GM21423 (cell line): ENCODE data around the gene ANKRD33B.
"Not testable (repeated sequence)": the region's sequence is repeated elsewhere in the genome, so short reads cannot be mapped to it uniquely, and the experiment has no call there.

Experiments
- ATAC-seq: cut with Tn5 transposase; IDR thresholded peaks from one replicate; pipeline ENCODE4 v1.9.1; 2021; ENCODE audit warnings: mild to moderate bottlenecking, moderate library complexity; ENCODE audit not compliant: unreplicated experiment

ANKRD33B gene

DNA sequence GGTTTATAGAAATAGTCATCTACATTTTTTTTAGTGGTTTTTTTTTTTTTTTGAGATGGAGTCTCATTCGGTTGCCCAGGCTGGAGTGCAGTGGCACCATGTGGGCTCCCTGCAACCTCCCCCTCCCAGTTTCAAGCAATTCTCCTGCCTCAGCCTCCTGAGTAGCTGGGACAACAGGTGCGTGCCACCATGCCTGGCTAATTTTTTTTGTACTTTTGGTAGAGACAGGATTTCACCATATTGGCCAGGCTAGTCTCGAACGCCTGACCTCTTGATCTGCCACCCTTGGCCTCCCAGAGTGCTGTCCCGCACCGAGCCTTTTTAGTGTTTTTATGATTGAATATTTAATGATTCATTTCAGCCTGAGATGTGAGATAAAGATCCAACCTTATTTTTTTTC, 27.3 kb downstream of the ANKRD33B start:
- no peak for ATAC-seq

DNA sequence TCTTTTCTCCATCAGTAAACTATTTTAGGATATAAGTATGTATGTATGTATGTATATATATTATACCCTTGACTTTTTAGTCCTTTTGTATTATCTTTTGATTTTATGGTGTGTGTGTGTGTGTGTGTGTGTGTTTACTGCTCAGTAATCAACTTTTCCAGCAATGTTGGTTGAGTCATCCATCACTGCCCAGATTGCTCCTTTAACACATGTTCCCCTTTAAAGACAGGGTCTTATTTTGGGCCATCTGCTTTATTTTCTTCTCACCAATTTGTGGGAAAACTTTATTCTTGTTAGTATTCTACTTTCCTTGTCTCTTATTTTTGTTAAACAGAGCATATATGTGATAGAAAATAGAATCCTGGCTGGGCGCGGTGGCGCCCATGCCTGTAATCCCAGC, 28.1 kb downstream of the ANKRD33B start:
- no peak for ATAC-seq

DNA sequence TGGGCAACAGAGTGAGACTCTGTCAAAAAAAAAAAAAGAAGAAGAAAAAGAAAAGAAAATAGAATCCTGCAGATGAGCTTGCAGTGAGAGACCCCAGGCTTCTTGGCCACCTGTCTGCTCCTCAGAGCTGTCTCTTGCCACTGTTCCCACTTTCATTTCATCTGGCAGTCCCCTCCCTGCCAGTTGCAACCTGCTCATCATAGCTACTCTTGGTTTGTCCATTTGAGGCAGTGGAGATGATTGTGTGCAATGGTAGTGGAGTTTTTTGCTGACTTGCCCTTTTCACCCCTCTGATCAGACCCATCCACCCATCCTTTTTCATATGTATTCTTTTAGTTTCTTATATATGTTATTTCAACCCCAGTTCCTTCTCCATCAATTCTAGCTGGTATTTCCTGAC, 28.7 kb downstream of the ANKRD33B start:
- peak; percentile 51 for ATAC-seq

DNA sequence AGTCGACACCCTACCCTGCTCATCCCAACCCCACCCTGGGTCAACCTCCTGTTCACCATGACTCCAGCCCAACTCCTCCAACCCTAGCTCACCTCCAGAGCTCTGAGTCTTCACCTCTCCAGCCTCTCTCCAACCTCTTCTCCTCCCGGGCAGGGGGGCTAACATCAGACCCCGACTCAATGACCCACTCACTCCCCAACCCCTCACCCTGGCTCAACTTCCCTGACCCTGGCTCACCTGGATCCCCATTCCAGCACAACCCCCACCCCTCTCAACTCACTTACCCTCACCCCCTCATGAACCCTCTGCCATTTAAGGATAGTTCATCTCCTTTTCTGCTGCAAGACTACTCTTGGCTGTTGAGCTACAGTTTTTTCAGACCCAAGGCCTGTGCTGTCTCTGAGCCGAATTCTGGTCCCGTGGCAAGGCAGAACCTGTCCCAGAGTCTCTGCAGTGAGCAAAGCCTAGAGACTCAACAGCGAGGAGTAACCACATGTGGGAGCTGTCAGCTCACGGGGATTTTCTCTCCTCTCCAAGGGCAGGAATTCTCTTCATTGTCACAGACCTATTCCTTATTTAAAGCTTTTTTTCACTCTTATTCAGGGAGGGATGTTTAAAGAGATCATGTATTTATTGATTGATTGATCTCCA, 29.8 kb downstream of the ANKRD33B start:
- ATAC-seq: no peak

DNA sequence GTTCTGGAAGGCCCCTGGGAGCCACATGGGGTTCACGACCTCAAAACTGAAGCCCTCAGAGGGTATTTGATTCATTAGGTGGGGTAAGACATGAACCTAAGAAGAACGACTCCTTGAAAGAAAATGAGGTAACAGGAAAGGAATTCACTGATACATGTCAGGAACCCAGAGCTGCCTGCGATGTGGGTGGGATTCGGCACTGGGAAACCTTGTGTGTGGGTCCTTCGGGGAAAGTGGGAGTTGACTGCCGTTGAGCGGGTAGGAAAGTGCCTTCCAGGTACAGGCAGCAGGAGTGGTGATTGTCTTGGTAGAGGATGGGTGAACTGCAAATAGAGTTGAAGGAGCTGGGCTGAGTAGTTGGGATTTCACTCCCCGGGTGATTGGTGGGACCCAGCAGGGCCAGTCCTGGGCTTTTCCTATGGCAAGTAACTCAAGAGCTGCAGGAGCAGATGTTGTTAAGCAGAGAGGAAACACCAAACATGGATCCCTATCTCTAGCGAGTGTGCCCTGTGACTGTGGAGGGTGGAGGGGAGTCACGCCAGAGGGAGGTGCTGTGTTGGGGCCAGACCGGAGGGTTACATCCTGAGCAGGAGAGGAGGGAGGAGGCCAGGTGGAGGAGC, 30.8 kb downstream of the ANKRD33B start:
- ATAC-seq: no peak

DNA sequence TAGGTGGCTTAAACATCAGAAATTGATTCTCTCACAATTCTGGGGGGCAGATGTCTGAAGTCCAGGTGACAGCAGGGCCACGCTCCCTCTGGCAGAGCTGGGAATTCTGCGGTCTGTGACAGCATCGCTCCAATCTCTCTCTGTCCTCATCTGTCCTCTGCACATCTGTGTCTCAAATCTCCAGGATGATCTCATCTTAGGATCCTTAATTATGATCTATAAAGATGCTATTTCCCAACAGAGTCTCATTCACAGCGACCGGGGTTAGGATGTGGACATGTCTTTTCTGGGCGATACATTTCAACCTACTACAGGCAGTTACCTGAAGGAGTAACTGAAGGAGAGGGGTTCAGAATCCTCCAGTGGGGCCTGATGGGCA, 31.4 kb downstream of the ANKRD33B start:
- peak; percentile 1 for ATAC-seq

DNA sequence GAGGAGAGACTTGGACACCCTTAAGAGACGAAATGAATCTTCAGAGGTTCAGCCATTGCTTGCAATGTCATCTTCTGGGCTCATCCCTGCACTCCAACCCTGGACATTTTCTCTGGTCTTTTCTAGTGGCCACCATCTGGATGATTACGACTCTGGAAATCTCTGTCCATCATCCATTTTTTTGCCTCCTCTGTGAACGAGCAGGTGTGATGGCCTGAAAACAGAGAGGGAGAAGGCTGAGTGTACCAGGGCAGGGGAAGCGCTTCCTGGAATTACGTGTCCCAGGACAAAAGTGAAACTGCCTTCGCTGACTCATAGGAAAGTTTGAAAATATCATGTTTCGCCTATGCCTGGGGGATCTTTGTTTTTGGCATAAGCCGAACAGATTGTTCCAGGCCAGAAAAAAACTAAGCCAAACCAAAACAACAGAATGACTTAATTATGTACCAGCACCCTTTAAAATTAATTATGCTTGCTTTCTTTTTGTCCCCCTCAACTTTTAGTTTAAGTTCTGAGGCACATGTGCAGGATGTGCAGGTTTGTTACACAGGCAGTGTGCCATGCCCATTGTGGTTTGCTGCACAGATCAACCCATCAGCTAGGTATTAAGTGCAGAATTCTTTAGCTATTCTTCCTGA, 31.9 kb downstream of the ANKRD33B start:
- peak; percentile 38 for ATAC-seq

DNA sequence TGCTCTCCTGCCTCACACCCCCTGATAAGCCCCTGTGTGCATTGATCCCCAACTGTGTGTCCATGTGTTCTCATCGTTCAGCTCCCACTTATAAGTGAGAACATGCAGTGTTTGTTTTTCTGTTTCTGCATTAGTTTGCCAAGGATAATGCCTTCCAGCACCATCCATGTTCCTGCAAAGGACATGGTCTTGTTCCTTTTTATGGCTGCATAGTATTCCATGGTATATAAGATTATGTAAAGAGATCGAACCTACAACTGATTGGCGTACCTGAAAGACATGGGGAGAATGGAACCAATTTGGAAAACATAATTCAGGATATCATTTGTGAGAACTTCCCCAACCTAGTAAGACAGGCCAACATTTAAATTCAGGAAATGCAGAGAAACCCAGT, 32.4 kb downstream of the ANKRD33B start:
- ATAC-seq: no peak

DNA sequence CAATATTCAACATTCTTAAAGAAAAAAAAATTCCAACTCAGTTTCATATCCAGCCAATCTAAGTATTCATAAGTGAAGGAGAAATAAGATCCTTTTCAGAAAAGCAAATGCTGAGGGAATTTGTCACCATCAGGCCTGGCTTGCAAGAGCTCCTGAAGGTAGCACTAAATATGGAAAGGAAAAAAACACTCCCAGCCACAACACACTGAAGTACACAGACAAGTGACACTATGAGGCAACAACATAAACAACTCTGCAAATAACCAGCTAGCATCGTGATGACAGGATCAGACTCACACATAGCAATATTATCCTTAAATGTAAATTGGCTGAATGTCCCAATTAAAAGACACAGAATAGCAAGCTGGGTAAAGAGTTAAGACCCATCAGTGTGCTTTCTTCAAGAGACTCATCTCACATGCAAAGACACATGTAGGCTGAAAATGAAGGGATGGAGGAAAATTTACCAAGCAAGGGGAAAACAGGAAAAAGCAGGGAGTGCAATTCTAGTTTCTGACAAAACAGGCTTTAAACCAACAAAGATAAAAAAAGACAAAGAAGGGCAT, 33.1 kb downstream of the ANKRD33B start:
- no peak for ATAC-seq

DNA sequence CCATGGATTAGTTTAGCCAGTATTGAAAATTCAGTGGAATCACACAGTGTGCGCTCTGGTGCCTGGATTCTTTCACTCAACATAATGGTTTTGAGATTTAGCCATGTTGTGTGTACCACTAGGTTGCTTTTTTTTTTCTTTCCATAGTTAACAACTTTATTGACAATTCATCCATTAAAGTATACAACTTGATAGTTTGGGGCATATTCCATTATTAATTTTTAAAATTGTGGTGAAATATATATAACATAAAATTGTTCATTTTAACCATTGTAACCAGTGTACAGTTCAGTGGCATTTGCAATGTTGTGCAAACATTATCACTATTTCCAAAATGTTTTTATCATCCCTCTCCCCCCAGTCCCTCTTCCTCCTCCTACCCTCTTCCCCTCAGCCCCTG, 35.2 kb downstream of the ANKRD33B start:
- no peak for ATAC-seq

DNA sequence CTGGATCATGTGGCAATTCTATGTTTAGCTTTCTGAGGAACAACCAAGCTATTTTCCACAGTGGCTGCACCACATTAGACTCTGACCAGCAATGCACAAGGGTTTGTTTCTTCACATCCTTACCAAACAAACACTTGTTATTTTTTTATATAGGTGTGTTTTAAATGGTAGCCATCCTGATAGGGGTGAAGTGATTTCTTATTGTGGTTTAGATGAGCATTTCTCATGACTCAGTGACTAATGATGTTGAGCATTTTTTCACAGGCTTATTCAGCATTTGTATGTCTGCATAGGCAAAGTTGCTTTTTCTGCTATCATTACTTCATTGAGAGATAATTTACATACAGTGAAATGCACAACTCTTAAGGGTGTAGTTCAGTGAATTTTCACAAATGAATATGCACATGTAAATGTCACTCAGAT, 36.0 kb downstream of the ANKRD33B start:
- no peak for ATAC-seq

DNA sequence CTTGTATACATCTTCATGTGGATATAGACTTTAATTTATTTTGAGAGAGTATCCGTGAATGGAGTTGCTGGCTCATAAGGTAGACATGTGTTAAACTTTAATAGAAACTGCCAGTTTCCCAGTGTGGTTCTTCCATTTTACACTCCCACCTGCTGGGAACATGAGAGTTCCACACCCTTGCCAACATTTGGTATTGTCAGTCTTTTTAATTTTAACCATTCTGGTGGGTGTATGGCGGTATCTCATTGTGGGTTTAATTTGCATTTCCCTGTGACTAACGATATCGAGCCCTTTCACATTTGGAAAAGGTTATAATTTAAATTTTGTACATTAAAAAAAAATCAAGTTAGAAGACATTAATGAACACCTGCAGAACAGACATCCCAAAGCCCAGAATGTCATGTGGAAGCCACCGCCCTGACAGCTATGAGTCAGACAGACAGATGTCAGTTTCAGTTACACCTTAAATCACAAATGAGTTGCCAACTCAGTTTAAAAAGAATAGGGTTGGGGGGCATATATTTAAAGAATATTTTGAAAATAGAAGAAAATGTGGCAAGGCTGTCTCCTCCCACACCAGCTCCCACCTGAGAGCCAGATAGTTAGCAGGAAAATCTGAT, 36.9 kb downstream of the ANKRD33B start:
- ATAC-seq: peak; percentile 70

DNA sequence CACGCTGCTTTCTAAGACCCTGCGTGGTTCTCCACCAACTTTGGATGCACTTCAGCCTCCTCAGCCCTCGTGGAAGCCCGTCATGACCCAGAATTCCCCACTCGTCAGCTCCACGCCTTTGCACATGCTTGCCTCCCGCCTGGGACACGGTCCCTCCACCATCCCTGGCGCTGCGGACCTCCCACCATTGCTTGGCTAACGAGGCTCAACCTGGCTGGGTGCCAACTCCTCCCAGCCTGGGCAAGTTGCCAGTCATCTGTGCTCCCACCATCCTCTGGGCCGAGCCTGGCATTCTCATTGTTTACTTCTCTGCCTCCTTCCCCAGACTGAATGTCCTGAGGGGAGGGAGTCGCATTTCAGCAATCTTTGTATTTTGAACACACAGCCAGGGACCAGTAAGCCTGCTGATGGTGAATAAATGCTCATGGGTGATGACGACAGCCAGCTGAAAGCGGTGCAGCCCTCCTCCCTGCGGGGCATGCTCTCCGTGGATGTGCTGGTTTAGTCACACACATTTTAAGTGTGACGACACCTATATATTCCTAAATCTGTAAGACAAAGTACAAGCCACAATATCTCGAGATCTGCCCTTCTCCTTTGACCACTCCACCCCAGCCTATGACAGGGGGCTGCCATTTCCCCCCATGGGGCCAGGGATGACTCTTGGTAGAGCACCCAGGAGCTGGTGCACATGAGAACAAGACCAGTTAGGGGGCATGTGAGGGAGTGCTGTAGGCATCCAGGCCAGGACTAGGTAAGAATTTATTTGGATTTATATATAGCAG, 37.6 kb downstream of the ANKRD33B start:
- ATAC-seq: peak; percentile 39

DNA sequence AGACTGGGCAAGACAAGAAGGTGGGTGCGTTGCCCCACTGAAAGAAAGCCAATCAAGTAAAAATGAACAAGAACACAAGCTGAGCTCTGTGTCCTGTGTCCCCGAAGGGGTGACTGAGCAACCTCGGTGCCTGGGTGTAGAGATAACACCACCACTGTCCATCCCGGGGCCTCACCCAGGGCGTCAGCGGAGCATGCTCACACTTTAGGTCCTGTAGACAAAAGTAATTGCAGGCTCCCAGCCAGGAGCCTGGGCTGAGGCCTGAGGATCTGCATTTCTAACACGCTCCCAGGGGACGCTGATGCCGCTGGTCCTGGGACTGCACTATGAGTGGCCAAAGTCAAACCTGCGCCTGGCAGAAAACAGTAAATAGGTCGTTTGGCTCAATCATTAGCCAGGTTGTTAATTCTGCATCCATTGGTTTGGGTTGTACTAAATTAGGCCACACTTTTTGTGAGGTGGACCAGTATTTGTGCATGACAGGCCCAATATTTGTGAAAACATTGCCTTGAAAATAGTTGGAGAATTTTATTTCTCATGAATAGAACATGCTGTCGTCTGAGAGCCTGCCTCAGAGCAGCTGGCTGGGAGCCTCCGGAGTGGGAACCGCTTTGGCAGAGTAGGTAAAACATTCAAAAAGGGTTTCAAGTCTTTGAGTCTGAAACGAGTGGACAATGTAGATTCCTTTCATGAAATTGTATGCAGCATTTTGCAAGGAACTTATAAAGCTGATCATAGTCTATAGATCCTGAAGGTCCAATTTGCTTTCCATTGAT, 38.3 kb downstream of the ANKRD33B start:
- ATAC-seq: no peak

DNA sequence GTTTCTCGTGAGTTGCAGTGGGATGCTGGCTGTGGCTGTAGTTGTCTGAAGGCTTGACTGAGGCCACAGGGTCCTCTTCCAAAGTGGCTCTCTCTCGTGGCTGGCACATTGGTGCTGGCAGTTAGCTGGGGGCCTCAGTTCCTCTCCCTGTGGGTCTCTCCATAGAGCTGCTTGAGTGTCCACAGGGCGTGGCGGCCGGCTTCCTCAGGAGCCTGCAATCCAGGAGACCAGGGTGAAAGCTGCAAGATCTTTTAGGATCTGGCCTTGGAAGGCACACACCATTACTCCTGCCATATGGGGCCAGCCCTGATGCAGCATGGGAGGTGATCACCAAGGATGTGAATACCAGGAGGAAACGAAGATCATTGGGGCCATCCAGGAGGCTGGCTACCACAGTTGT, 41.1 kb downstream of the ANKRD33B start:
- ATAC-seq: no peak

DNA sequence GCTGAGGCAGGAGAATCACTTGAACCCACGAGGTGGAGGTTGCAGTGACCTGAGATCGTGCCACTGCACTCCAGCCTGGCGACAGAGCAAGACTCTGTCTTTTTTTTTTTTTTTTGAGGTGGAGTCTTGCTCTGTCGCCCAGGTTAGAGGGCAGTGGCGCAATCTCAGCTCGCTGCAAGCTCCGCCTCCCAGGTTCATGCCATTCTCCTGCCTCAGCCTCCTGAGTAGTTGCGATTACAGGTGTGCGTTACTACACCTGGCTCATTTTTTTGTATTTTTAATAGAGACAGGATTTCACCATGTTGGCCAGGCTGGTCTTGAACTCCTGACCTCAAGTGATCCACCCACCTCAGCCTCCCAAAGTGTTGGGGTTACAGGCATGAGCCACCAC, 42.8 kb downstream of the ANKRD33B start:
- ATAC-seq: not testable (repeated sequence)

DNA sequence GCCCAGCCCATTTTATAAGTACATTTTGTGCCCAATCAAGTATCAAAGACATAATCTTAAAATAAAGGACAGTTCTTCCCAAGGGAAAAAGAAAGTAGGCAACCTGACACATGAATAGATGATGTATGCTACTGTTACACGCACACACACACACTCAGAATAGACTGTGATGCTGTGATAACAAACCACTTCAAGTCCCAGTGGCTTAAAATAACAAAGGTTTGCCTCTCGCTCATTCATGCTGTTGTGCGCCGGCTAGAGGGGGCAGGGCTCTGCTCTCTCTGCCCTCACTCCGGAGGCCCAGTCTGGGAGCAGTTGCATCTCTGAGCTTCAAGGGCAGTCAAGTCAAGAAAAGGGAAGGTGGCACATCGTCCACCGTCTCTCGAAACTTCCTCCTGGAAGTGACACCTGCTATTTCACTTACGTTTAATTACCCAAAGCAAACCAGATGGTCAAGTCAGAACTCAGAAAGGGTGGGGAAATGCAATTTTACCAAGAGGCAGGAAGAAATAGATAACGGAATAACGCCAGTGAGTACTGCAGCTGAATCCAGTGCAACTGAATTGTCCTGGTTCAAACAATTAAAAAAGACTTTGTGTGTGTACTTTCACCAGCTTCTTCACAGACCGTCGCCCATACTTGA, 43.3 kb downstream of the ANKRD33B start:
- ATAC-seq: peak; percentile 85

DNA sequence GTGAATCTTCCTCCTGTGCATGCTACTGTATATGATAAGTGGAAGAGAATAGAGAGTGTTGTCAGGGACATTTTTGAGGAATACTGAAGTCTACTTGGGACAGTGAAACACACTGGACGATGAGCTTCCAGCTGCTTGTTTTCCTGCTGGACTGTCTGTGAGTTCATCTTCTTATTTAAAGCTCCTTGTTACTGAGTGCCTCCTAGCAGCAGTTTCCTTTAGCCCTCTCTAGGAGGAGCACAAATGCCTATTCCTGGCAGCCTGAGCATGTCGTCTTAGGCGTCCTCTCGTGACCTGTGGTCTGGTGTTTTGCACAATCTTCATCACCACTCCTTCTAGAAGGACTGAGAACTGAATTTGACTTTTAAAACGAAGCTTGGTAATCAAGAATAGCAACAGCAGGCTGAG, 43.8 kb downstream of the ANKRD33B start:
- peak; percentile 52 for ATAC-seq

DNA sequence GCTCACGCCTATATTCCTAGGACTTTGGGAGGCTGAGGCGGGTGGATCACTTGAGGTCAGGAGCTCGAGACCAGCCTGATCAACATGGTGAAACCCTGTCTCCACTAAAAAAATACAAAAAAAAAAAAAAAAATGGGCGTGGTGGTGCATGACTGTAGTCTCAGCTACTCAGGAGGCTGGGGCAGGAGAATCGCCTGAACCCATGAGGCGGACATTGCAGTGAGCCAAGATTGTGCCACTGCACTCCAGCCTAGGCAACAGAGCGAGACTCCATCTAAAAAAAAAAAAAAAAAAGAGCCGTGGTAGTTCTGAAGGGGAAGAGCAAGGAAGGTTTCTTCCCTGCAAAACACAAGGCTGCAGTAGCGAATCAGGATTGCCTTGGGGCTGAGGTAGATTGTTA, 44.2 kb downstream of the ANKRD33B start:
- ATAC-seq: peak; percentile 1

DNA sequence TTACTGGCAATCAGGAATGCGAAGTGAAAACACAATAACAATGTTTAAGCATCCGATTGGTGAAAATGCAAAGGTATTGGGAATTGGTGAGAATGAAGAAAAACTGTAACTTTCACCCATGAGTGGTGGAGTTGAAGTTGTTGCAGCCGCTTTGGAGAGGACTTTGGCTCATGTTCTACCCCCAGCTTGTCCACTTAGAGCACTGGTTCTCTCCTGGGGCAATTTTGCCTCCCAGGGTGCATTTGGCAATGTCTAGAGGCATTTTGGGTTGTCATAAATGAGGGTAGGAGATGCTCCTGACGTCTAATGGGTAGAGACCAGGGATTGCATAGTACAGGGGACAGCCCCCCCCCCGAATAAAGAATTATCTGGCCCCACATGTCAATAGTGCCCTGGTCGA, 46.2 kb downstream of the ANKRD33B start:
- no peak for ATAC-seq
